HG03045 (cell line): ENCODE results near the gene DENND1B.
A peak's percentile ranks its signal among the peaks of the same experiment; 100 is the strongest.
"Not testable (repeated sequence)": the region's sequence is repeated elsewhere in the genome, so short reads cannot be mapped to it uniquely, and the experiment has no call there.

Experiments used
- ATAC-seq: cut with Tn5 transposase; IDR thresholded peaks from one replicate; pipeline ENCODE4 v1.9.1; 2021; ENCODE audit warnings: mild to moderate bottlenecking, moderate library complexity; ENCODE audit not compliant: unreplicated experiment

The DENND1B gene

DNA sequence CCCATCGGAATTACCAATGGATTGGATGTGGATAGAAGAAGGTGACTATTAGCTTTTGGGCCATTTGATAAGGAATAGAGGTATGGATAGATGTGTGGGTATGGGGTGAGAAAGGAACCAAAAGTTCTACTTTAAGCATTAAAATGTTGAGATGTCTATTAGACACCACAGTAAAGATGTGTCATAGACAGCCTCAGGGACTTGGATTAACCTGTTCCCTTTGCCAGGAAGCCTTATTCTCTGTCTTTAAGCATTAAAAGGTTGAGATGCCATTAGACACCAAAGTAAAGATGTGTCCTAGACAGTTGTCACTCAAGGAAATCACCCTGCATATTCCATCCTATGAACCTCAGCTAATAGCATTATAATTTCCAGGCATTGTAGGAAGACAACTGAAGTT is 11.0 kb upstream of the DENND1B start:
- ATAC-seq: no peak

DNA sequence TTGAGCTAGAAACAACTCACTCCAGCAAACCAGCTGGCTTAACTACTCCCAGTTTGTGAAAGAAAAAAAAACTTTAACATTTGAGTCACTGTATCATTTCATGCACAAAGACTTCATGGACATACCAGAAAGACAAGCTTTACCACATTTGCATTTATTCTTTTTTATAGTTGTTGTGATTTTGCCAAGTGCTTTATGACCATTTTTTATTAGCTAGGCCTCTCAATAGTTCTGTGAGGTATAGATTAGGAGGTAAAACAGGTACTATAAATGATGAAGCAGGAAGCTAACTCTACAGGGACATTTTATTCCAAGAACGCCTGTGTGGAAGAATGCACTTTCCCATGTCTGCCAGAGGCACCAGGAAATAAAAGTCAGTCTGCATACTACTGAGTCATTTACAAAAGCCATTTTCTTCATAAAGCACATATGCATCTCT is 8.2 kb upstream of the DENND1B start:
- no peak for ATAC-seq

DNA sequence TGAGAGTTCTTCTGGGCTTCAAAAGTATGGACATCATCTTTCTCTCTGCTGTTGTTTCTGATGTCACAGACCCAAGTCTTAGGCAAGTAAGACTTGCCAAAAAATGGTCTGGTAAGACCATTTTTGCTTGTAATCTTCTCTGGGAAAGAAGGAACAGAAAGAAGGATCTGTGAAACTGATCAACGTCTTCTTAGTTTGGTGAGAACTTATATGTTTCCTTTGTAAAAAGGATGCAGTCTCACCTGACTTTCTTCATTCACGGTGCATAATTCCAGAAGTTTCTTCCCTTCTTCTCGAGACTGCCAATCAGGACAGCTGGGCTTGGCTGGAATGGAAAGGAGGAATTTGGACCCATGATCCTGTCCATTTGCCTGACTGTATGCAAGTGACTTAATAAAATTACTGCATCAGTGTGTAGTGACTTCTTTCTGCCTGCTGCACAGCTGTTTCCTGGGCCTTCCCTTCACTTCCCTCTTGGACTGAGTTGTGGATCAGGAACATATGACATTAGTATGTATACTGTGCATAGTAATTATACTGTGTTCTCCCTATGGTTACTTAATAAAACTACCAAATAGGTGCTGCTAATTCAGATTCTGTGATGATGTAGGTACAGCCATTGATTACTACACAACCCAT is 7.6 kb upstream of the DENND1B start:
- no peak for ATAC-seq

- no peak for ATAC-seq
These were observed 6.9 kb upstream of the DENND1B start for GRCh38 chr1:197781968-197782721.

GRCh38 chr1:197779921-197780320 is 4.6 kb upstream of the DENND1B start:
- no peak for ATAC-seq

DNA sequence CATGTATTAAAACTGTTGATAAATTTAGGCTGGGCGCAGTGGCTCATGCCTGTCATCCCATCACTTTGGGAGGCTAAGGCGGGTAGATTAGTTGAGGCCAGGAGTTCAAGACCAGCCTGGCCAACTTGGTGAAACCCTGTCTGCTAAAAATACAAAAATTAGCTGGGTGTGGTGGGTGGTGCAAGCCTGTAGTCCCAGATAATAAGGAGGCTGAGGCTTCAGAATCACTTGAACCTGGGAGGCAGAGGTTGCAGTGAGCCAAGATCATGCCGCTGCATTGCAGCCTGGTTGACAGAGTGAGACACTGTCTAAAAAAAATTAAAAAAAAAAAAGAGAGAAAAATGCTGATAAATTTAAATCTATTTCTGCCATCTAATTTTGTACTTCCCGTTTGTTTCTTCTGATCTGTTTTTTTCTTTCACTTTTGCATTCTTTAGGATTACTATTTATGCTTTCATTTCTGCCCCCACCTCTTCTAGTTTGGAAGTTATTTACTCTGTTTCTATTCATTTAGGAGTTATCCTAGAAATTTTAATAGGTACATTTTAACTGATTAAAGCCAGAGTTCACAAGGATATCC is 3.2 kb upstream of the DENND1B start:
- no peak for ATAC-seq

DNA sequence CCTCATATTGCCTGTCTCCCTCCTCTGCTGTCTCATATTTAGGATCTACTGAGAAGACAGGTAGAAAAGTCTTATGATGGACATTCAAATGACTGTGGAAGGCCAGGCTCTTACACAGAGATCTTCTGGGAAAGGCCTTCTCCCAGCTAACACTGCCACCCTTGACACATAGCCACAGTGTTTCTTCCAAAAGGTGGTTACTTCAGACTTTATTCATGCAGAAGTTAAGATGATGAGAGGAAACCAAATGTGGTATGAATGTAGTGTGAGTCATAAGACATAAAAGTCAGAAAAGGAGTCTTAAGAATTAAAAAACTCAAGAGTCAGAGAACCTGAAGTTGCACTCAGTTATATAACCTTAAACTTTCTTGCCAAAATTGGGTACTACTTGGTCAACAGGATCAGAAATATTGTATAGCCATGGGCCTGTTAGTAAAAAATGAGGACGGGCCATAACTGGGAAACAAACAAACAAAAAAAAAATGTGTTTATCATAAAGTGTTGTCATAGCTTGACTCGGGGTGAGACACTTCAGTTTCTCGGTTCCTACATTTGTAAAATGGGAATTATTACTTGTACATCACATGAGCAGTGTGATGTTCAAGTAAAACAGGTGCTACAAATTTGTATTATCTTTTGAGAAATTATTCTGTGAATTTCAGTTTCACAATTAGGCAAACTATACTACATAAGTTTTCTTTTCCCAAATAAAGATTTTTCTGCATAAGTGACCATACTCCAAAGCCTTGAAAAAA is 1.2 kb upstream of the DENND1B start:
- ATAC-seq: peak; percentile 25

DNA sequence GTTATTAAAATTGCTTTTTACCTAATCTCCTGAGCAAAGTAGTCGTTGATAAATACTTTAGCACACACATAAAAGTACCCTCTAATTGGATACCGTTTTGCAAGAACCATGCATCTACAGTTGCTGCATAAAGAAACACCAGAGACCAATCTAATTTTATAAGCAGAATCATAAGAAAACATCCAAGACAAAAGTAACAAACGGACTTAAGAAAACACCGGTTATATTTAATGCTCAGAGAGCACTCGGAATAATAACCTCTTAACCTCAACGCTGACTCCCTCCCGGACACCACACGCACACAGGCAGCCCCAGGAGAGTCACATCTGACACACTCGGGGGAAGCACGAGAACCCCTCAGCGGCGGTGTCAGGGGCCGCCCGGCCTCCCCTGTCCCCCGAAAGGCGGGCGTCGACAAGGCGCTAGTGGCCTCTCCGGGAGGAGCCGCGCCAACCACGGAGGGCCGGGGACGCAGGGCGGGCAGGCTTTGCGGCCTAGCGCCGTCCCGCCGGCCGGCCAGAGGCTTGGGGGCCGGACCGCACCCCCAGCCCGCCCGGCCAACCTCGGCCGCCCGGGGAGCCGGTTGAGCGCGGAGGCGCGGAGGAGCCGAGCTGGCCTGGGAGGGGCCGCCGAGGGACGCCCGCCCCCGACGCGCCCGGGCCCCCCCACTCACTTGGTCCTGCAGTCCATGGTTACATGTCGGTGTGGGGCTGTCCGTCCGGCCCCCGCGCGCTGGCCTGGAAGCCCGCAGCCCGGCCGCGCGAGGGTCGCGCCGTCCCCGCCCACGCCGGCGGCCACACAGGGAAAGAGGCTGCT is 606 bp downstream of the DENND1B start:
- ATAC-seq: peak; percentile 42

GRCh38 chr1:197773856-197774255 is 1.4 kb downstream of the DENND1B start:
- no peak for ATAC-seq

DNA sequence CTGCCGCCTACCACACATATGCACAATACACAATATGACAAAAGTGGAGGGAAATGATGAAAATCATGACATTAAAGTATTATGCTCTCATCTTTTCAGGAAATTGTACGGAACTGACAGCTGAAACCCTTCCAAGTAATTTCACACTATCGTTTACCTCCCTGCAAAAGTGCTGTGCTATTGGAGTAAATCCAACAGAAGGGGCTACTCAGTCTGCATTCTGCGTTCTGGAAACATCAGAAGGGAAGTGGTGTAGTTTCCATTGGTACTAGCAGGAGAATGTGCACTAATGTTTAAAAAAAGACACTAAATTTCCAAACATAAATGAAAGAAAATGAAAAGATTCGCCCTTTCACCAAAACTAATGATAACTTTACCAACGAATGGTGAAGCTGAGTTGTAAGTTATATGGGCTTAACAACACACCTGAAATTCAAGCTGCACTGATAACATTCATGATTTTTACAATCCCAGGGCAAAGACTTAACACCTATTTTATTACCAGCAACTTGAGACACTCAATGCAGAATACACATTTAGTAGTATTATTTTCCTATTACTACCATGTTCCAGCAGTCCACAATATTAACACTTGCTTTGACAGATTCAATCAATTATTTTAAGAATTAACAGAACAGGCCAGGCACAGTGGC is 3.2 kb downstream of the DENND1B start:
- no peak for ATAC-seq

DNA sequence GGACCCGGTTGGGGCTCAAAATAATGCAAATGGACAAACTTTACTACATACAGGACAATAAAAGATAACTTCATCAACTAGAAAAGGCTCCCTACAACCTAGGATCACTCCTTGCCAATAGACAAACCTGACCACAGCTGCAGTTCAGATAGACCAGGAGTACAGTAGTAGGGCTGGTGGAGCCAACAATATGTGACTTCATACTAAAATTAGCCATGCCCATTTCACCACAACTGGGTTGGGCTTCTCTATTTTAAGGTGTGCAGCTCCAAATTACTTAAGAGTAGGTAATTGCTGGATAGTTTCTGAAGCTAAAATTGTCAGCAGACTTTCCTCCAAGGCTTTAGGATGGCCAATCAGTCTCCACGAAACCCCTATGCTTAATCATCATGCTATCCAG is 3.9 kb downstream of the DENND1B start:
- no peak for ATAC-seq

DNA sequence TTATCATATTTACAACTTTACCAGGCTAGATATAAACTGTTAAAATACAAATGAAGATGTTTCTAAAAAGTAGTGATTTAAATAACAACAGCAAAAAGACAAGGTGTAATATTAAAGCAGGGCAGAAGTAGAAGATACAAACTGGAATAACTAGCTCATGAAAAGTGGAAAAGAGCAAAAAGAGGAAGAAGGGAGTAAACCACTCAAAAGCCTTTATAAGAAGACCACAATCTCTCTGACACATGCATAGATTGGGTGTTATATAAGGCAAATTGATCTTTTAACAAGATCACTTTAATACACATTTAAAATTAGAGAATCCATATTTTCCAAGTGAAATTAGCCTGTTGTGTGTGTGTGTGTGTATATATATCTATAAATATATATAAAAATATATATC is 5.0 kb downstream of the DENND1B start:
- ATAC-seq: no peak

DNA sequence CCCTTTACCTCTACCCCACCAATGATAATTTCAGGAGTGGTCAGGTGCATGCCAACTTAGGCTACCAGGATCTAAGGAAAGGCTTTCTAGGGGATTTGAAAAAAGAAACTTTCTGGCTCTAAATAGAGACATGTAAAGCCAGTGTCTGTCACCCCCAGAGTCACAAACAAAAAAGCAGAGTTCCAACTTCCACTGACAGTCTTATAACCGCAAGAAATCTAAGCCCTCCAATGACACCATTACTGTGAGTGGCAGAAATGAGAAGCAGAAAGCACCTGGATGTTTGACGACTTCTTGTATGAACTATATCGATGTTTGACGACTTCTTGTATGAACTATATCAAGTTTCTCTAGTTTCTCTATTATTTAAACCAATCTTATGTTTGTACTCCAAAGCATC is 6.0 kb downstream of the DENND1B start:
- no peak for ATAC-seq

DNA sequence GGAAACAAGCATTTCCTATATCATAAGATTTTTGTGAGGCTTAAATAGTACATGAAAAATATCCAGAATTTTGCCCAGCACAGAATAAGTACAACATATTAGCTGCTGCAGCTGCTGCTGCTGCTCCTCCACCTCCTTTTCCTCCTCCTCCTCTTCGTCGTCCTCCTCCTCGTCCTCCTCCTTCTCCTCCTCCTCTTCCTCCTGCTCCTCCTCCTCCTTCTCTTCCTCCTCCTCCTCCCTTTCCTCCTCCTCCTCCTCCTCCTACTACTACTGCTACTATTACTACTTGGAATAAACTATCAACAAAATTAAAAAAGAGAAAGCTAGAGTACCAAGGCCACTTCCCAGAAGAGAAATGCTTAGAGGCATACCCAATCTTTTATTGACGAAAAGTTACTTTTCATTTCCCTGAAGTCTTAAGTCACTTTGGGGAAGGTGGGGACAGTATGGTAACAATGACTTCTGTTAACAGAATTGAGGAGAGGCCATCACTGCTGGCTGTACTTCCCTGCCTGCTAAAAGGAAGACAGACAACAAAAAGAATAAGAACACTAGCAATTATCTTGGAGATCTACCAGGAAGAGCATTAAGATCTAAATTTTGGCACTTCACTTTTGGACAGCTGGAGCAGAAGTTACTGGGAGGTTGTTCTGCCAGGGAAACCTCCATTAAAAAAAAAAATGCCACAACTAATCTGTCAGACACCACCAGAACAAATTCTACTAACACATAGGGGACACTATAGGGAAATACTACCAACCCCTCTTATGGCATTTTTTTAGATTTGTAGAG is 7.1 kb downstream of the DENND1B start:
- ATAC-seq: no peak

DNA sequence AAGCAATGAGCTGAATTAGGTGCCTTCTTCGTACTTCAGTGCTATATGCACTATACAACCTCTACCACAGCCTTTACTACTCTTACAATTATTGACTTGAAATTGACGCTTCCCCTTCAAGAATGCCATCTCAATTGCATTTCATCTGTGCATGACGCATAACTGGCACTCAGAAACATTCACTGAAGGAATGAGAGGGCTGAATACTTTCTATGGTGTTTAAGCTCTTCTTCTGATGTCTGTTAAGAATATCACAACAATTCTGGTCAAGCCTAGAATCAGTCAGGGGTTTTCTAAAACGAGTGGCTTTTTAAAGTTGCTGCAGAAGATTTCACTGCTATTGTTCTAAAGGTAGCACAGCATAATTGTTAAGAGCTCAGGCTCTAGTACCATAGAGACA is 11.5 kb downstream of the DENND1B start:
- ATAC-seq: no peak

DNA sequence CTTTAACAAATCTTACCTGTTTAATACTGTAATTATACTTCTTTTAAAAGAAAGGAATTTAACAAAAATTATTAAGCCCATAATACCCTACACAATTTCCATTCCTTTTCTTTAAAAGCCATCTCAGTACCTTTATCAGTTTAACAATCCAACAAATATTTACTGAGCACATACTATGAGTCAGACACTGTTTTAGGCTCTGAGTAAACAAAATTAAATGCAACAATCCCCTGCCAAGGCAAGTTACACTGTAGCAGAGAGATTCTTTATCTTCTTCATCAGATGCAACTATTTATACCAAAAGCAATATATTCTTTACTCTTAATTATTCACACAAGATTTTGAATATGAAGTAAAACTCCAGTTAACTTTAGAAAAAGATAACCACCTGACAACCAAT is 12.0 kb downstream of the DENND1B start:
- ATAC-seq: no peak

DNA sequence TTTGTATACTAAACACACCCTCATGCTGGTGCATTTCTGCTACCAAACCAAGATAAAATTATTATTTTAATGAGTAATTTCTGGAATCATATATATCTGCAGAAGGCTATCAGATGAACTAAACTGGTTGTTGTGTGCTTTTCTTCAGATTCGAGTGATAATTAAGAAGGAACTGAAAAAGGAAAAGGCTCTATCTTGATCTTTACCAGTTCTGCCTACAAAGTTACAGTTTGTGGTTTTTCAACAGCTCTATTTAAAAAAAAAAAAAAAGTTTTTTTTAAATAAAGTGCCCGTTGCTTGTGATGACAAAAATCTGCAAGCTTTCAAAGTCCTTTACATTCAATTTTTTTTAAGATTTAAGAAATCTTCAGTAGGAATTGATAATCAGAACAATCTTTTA is 13.6 kb downstream of the DENND1B start:
- peak; percentile 51 for ATAC-seq

GRCh38 chr1:197755553-197755952 is 19.7 kb downstream of the DENND1B start:
- ATAC-seq: not testable (repeated sequence)

DNA sequence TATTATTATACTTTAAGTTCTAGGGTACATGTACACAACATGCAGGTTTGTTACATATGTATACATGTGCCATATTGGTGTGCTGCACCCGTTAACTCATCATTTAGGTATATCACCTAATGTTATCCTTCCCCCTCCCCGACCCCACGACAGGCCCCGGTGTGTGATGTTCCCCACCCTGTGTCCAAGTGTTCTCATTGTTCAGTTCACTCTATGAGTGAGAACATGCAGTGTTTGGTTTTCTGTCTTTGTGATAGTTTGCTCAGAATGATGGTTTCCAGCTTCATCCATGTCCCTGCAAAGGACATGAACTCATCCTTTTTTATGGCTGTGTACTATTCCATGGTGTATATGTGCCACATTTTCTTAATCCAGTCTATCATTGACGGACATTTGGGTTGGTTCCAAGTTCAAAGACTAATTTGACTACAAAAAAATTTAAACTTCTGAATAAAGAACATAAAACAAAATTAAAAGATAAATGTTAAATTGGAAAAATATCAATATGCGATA is 22.6 kb downstream of the DENND1B start:
- not testable (repeated sequence) for ATAC-seq
